GM12891 (cell line): Measurements from ENCODE around the gene GALT.

ENCODE experiments used
- POLR2A ChIP-seq: IDR thresholded peaks from 2 replicates; pipeline ENCODE4 v1.6.1; 2011; ENCODE audit warnings: low read depth, low read length, control low read depth
- TAF1 ChIP-seq: IDR thresholded peaks from 2 replicates; pipeline ENCODE4 v1.6.1; 2011; ENCODE audit warnings: low read depth, low read length, control low read depth

DNA sequence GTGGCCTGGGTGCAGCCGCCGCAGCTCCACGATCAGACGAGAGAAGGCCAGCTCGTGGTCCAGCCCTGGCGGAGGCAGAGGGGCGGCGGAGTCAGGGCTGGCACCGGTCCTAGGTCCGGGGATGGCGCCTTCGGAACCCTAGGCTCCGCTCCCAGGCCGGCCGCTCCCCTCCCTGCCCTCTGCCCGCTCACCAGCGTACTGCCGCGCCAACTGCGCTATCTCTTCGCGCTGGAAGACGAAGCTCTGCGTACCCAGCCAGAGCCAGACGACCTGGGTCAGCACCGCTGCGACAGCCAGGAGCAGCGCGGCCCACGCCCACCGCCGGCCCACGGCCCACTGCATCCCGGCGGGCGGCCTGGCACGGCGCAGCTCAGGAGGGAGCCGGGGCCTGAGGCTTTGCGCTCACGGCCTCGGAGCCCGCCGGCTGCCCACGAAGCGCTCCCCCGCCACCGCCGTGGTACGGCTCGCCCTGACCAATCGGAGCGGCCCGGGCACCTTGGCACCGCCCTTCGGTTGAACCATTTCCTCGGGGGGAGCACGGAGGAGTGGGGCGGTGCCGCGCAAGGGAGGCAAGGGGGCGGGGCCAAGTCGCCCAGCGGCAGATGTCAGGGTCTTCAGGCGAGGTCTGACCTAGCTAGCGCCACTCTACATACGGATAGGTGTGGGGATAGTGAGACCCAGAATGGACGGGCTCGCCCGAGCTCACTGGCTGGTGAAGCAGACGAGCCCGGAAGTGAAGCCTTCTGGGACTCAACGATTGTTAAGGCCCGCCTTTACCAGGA is 8.9 kb upstream of the GALT start, which contains the start of gene SIGMAR1:
- TF ChIP-seq POLR2A (peak; percentile 47; the same call in 1 of the 2 replicates), TAF1 (no peak)
